K562 treated with DMSO at 1 percent for 4 hours (cell line): ENCODE data around the gene IL17A. TPM values are rescaled to one million over a fixed set of nuclear protein-coding genes. Genes with fewer than 3 reads are reported as not detected.

Experiments
- total RNA-seq: library from RNA; unstranded; fragments of 300-600 nt; gene quantifications from 2 replicates; pipeline ENCODE4 v1.2.3, GENCODE V29; 2022; ENCODE audit not compliant: insufficient read depth

The IL17A gene
- not detected in 2 replicates for total RNA-seq

GRCh38 chr6:52186075-52186474 is at the start of gene IL17A:
Gene IL17A (plus strand): TSS chr6:52186375. CDS start chr6:52186432, 57 bp downstream.

Other genes with a start within 250 kb of the IL17A start
- gene PKHD1, start 98.8 kb upstream of the IL17A start, total RNA-seq, result 0.07 TPM in 1 of 2 replicates, not detected in the other
- not detected in 2 replicates for gene IL17F, start 58.1 kb downstream of the IL17A start, total RNA-seq
- 163 and 205 TPM in 2 replicates for gene MCM3, start 98.4 kb downstream of the IL17A start, total RNA-seq
- gene PAQR8, start 175.8 kb downstream of the IL17A start, total RNA-seq, result 9.3 and 12.5 TPM in 2 replicates
- 5.3 and 16.8 TPM in 2 replicates for gene EFHC1, start 234.0 kb downstream of the IL17A start, total RNA-seq